NB4 (cell line): ENCODE data around the gene SPEN.

Experiments used
- CTCF ChIP-seq: IDR thresholded peaks from one replicate; pipeline ENCODE4 v1.5.1; 2012; ENCODE audit warnings: low read depth, low read length
- MAX ChIP-seq: IDR thresholded peaks from 2 replicates; pipeline ENCODE4 v1.6.1; 2011; ENCODE audit warnings: low read depth, low read length
- MYC ChIP-seq: IDR thresholded peaks from 2 replicates; pipeline ENCODE4 v1.6.1; 2011; ENCODE audit warnings: low read depth, low read length
- POLR2A ChIP-seq: IDR thresholded peaks from 2 replicates; pipeline ENCODE4 v1.6.1; 2011; ENCODE audit warnings: mild to moderate bottlenecking; ENCODE audit not compliant: insufficient read length; ENCODE audit errors: extremely low read depth

- TF ChIP-seq CTCF (no peak), POLR2A (no peak), MAX (no peak), MYC (no peak)
Measured at GRCh38 chr1:15942661-15943327, 95.3 kb downstream of the SPEN start.
